AG09309 (cell line): ENCODE measurements around the gene HM13.

Experiments used
- DNase-seq: peaks from one replicate; pipeline ENCODE4 v3.0.0-alpha.2; 2010; ENCODE audit warnings: low read depth
- H3K4me3 ChIP-seq: 2 replicates; pipeline ENCODE4 v1.5.1; 2011; ENCODE audit warnings: mild to moderate bottlenecking, low read depth, low read length, moderate library complexity; ENCODE audit not compliant: control insufficient read depth
- TF ChIP-seq, protein P1 (sequence below): IDR thresholded peaks from 2 replicates; pipeline ENCODE4 v1.5.1; 2011; ENCODE audit warnings: mild to moderate bottlenecking, low read depth, low read length, inconsistent platforms; ENCODE audit not compliant: insufficient read depth, control insufficient read depth; ENCODE audit errors: missing control alignments

Gene HM13

DNA sequence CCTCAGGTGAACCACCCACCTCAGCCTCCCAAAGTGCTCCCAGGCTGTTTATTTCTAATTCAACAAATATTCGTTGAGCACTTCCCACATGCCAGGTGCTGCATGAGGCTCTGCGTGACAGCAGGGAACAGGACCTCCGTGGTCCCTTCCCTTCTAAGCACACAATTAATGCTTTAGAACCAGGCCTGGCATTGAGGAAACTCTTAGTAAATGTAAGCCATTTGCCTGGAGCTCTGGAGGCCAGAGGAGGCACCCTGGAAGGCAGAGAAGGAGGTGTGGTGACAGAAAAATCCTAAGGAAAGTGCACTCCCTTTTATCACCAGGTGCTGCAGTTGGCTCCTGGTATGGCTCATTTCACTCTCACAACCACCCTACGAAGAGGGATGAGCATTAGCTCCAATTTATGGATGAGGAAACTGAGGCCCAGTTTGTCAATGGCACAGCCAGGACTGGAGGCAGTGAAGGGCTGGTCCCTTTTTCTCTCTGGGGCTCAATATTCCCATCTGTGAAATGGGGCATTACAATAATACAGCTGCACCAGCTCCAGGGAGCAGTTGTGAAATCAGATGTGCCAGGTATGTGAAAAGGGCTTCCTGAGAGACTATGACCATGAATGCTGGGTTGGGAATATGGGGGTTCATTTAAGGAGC is 82.7 kb downstream of the HM13 start:
- no peak for DNase-seq
- TF ChIP-seq, protein P1, sequence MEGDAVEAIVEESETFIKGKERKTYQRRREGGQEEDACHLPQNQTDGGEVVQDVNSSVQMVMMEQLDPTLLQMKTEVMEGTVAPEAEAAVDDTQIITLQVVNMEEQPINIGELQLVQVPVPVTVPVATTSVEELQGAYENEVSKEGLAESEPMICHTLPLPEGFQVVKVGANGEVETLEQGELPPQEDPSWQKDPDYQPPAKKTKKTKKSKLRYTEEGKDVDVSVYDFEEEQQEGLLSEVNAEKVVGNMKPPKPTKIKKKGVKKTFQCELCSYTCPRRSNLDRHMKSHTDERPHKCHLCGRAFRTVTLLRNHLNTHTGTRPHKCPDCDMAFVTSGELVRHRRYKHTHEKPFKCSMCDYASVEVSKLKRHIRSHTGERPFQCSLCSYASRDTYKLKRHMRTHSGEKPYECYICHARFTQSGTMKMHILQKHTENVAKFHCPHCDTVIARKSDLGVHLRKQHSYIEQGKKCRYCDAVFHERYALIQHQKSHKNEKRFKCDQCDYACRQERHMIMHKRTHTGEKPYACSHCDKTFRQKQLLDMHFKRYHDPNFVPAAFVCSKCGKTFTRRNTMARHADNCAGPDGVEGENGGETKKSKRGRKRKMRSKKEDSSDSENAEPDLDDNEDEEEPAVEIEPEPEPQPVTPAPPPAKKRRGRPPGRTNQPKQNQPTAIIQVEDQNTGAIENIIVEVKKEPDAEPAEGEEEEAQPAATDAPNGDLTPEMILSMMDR = no peak
- no peak overlapping the region for H3K4me3 ChIP-seq

DNA sequence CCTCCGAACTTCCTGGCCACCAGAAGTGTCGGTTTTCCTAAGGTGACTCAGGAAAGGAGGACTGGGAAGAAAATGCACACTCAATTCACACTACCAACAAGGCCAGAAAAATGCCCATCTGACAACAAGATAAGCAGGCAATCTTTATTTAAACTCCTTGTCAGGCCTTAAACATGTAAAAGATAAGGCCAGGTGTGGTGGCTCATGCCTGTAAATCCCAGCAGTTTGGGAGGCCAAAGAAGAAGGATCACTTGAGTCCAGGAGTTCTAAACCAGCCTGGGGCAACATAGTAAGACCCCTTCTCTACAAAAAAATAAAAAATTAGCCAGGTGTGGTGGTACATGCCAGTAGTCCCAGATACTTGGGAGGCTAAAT is 83.2 kb downstream of the HM13 start:
- no peak overlapping the region for H3K4me3 ChIP-seq
- DNase-seq = no peak
- TF ChIP-seq, protein P1 = no peak

DNA sequence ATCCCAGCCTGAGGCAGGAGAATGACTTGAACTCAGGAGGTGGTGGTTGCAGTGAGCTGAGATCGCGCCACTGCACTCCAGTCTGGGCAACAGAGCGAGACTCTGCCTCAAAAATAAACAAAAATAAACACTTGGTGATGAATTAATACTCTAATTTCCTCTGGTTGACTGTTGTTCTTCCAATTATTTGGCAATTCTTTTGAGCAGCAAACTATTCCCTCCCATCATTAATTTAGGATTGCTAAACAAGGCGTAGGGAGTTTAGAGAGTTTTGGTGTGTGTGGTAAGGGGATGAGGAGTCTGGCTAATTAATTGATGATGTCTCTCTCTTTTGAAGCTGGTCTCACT is 88.2 kb downstream of the HM13 start:
- no peak overlapping the region; the same call in 1 of the 2 replicates for H3K4me3 ChIP-seq
- no peak for DNase-seq
- TF ChIP-seq, protein P1 = no peak

- TF ChIP-seq, protein P1 = peak; percentile 4
- DNase-seq = no peak
- no peak overlapping the region; the same call in 1 of the 2 replicates for H3K4me3 ChIP-seq
These were observed 88.7 kb downstream of the HM13 start for GRCh38 chr20:31602779-31603441.

GRCh38 chr20:31603822-31604566 is 89.8 kb downstream of the HM13 start:
- peak overlapping the region; percentile 84 for H3K4me3 ChIP-seq
- TF ChIP-seq, protein P1 = no peak
- DNase-seq = peak; percentile 88

DNA sequence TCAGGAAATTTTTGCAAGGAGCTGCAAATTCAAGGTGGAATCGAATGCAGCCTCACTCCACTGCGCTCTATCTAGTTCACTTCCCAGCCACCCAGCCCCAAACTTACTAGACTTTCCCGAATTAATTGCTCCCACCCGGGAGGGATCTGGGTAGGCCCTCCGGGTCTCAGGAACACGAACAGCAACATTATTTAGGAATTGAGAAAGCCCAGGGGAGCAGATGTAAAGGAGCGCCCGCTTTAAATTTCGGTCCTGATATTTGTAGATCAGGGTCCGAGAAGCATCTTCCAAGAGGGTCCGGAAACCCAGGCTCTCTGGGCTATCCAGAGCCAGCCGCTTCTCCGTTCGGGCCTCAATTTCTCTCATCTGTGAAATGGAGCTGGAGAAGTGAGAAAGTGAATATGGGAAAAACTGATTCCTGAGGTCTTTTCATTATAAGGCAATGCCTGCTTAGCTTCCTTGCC is 90.4 kb downstream of the HM13 start:
- no peak for DNase-seq
- TF ChIP-seq, protein P1 = no peak
- H3K4me3 ChIP-seq = peak overlapping the region; percentile 84
